Measurements from ENCODE around the gene STK38.
"Not testable (repeated sequence)": the region's sequence is repeated elsewhere in the genome, so short reads cannot be mapped to it uniquely, and the experiment has no call there.

The STK38 gene

DNA sequence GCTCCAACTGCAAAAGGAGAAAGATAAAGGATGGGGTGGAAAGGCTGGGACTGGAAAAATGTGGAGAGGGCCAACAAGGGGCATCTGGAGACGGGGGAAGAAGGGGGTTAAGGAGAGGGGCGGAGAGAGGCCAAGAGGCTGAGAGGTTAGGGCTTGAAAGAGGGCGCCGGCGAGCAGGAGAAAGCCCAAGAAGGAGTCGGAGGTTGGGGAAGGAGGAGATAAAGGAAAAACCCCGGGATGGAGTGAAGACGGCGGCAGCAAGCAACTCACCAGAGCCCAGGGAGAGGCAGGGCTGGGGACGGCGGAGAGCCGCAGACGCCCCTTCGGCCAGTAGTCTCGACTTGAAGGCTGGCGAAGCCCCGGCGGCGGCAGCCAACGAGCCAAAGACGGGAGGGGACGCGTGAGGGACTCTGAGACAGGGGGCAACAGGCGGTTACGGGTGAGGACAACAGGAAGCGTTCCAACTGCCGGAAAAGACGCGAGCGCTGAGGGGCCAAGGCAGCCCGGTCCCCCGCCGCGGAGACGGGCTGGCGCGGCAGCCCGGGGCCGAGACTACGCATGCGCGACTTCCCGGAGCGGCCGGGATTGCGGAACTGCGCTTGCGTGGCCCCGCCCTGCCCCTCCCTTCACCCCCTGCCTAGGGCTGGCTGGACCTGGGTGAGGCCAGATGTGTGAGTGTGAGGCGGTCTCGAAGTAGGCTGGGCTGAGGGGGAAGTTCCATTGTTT is at the start of gene STK38:
TSS of gene STK38 (minus strand) at position 560 of the 726 bp plus-strand sequence. CDS start 7,277 bp downstream, outside the sequence.
- DNase-seq: peak; percentile 91

GRCh38 chr6:36596356-36596755 is 49.1 kb upstream of the STK38 start:
- no peak for DNase-seq

DNA sequence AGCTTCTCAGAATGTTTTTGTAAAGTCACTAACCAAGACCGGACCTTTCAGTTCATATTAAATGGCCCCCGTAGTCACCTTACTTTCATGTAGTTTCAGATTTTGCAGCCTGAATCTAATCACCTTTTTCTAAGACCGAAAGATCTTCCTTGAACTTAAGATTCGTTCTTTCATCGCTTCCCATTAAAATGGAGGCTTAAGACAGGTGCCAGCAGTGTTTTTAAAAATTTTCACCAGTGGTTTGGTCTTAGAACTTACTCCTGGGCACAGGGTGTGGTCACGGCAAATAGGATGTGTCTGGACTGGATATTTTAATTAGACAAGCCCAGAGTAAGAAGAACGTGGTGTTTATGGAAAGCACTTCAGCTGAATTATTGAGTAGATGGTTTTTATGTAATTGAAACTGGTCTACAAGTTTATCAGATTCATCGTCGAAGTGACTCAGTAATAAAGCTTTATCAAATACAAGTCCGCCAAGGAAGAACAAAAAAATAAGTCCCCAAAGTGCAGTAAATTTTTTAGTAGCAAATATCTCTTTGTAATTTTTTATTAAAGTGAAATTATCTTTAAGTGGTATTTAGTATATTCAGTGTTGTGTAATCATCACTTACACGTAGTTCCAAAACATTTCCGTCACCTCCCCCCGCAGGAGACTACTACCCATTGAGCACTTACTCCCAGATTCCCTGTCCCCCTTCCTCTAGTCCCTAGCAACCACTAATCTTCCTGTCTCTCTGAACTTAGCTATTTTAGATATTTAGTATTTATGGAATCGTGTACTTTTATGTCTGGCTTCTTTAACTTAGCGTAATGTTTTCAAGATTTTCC is 47.8 kb upstream of the STK38 start:
- DNase-seq: peak; percentile 33

DNA sequence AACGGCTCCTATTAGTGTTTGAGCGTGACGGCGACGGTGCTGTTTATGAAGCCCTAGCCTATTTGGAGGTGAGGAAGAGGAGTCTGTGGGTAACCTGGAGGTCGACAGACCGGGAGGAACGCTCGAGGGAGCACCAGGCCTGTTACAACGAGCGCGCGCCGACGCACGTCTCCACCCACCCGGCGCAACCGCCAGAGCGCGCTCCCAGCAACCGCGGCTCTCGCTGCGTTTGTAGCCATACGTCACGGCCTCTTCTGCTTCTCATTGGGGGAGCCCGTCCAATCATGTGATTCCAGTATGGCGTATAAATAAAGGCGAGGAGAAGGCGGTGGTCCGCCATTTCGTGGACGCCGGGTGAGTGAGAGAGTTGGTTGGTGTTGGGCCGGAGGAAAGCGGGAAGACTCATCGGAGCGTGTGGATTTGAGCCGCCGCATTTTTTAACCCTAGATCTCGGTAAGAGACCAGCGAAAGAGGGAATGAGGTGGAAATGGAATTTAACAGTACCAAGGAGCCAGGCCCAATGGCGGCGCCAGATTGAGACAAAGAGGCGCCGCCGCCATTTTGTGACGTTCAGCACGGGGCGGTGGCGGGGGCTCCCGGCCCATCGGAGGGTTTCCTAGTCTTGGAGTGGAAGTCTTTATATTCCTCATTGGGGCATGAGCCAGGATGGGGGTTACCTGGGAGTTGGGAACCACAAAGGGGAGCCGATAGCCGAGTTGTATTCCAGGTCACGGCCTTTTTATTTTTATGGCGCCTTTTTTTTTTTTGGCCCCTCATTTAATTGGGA is 46.9 kb upstream of the STK38 start, which contains the start of gene SRSF3:
TSS of gene SRSF3 (plus strand) at position 334 of the 787 bp plus-strand sequence. CDS start 2,401 bp downstream, outside the sequence.
- peak; percentile 98 for DNase-seq

DNA sequence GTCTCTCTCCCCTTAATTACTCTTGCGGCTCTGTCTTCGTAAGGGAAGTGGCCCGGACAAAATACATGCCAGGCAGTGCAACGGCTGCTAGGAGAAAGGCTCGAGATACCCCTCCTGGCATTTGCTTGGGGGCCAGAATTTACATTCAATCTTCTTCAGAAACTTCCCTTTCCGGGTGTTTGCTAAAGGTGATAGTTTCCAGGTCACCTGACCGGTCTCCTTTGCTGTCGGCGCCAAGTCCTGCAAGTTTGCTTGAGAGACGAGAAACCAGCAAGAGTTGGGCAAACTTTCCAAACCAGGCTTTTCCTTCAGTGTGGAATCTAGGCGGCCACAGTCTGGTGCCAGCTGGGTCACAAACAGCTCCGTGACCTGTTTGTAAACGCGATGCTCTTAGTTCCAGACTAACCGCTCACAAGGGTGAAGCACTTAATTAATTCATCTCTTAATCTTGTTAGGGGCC is 46.3 kb upstream of the STK38 start:
- DNase-seq: peak; percentile 96

- no peak for DNase-seq
Measured at GRCh38 chr6:36592221-36592655, 45.0 kb upstream of the STK38 start.

- no peak for DNase-seq
Measured at GRCh38 chr6:36590237-36590636, 43.0 kb upstream of the STK38 start.

GRCh38 chr6:36589025-36589400 is 41.7 kb upstream of the STK38 start:
- not testable (repeated sequence) for DNase-seq

- DNase-seq: no peak
Measured at GRCh38 chr6:36586606-36587005, 39.3 kb upstream of the STK38 start.

- no peak for DNase-seq
Measured at GRCh38 chr6:36581716-36582115, 34.4 kb upstream of the STK38 start.

DNA sequence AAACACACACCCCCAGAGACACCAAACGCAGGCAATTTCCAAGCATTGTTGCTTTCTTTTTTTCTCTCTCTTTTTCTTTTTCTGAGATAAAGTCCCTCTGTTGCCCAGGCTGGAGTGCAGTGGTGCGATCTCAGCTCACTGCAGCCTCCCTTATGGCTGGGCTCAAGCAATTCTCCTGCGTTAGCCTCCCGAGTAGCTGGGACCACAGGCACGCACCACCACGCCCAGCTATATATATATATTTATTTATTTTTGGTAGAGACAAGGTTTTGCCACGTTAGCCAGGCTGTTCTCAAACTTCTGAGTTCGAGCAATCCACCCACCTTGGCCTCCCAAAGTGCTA is 32.9 kb upstream of the STK38 start:
- no peak for DNase-seq

GRCh38 chr6:36578431-36578830 is 31.2 kb upstream of the STK38 start:
- no peak for DNase-seq

- no peak for DNase-seq
Measured at GRCh38 chr6:36578030-36578429, 30.8 kb upstream of the STK38 start.

DNA sequence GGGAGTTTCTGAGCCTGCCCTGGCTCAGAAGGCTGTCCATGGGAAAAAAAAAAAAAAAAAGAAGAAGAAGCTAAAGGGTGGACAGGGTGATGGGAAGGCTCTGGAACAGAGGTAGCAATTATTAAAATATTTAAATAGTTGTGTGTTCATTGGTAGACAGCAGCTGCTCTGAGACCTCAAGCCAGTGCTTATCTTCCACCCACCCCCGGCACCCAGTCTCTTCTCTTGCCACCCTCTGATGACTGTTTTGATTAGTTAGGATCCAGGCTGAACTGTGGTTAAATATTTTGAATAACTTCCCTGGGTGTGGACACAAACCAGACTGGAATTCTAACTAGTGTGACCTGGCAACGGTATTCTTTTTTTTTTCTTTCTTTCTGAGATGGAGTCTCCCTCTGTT is 30.0 kb upstream of the STK38 start:
- no peak for DNase-seq

- no peak for DNase-seq
Measured at GRCh38 chr6:36576578-36576977, 29.3 kb upstream of the STK38 start.

- no peak for DNase-seq
Measured at GRCh38 chr6:36574679-36575078, 27.4 kb upstream of the STK38 start.

GRCh38 chr6:36572353-36573311 is 25.4 kb upstream of the STK38 start:
- not testable (repeated sequence) for DNase-seq

GRCh38 chr6:36571122-36572043 is 24.1 kb upstream of the STK38 start:
- no peak for DNase-seq

- no peak for DNase-seq
Measured at GRCh38 chr6:36570264-36570663, 23.0 kb upstream of the STK38 start.

- DNase-seq: no peak
Measured at GRCh38 chr6:36566418-36566905, 19.2 kb upstream of the STK38 start.

DNA sequence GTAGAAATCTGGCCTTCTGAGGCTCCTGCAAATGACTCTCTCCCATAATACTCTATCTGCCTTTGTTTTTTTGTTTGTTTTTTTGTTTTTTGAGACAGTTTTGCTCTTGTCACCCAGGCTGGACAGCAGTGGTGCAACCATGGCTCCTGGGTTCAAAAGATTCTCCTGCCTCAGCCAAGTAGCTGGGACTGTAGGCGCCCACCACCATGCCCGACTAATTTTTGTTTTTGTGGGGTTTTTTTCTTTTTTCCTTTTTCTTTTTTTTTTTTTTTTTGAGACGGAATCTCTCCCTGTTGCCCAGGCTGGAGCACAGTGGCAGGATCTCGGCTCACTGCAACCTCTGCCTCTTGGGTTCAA is 16.6 kb upstream of the STK38 start:
- DNase-seq: no peak
